GM21737 (cell line): Measurements from ENCODE around the gene CCDC141.
A peak's percentile ranks its signal among the peaks of the same experiment; 100 is the strongest.

Experiments used
- ATAC-seq: cut with Tn5 transposase; IDR thresholded peaks from one replicate; pipeline ENCODE4 v1.9.1; 2021; ENCODE audit warnings: mild to moderate bottlenecking, moderate library complexity; ENCODE audit not compliant: unreplicated experiment

The CCDC141 gene

GRCh38 chr2:178980815-178981214, 69.1 kb downstream of the CCDC141 start:
- ATAC-seq: no peak

GRCh38 chr2:178978667-178979066, 71.3 kb downstream of the CCDC141 start:
- ATAC-seq: no peak

- ATAC-seq: no peak
These were observed 73.6 kb downstream of the CCDC141 start for GRCh38 chr2:178976351-178976750.

- no peak for ATAC-seq
These were observed 87.0 kb downstream of the CCDC141 start for GRCh38 chr2:178962805-178963433.

GRCh38 chr2:178962152-178962551, 87.8 kb downstream of the CCDC141 start:
- no peak for ATAC-seq

- ATAC-seq: no peak
These were observed 95.9 kb downstream of the CCDC141 start for GRCh38 chr2:178954049-178954448.

- ATAC-seq: no peak
These were observed 98.5 kb downstream of the CCDC141 start for GRCh38 chr2:178951266-178952006.

- ATAC-seq: peak; percentile 85
These were observed 100.4 kb downstream of the CCDC141 start for GRCh38 chr2:178949584-178949983.

GRCh38 chr2:178949151-178949550, 100.8 kb downstream of the CCDC141 start:
- no peak for ATAC-seq

- no peak for ATAC-seq
These were observed 102.9 kb downstream of the CCDC141 start for GRCh38 chr2:178947006-178947405.

- no peak for ATAC-seq
These were observed 103.4 kb downstream of the CCDC141 start for GRCh38 chr2:178946494-178946893.

GRCh38 chr2:178943745-178944144, 106.2 kb downstream of the CCDC141 start:
- no peak for ATAC-seq

GRCh38 chr2:178934571-178934970, 115.4 kb downstream of the CCDC141 start:
- ATAC-seq: no peak

- ATAC-seq: no peak
These were observed 116.4 kb downstream of the CCDC141 start for GRCh38 chr2:178933493-178933892.

- no peak for ATAC-seq
These were observed 121.9 kb downstream of the CCDC141 start for GRCh38 chr2:178928077-178928476.

GRCh38 chr2:178927173-178927572, 122.8 kb downstream of the CCDC141 start:
- ATAC-seq: no peak

- ATAC-seq: no peak
These were observed 125.1 kb downstream of the CCDC141 start for GRCh38 chr2:178924817-178925216.

- no peak for ATAC-seq
These were observed 126.4 kb downstream of the CCDC141 start for GRCh38 chr2:178923546-178923945.

- ATAC-seq: no peak
These were observed 128.9 kb downstream of the CCDC141 start for GRCh38 chr2:178920916-178921513.

GRCh38 chr2:178917555-178917954, 132.4 kb downstream of the CCDC141 start:
- no peak for ATAC-seq

GRCh38 chr2:178915423-178916173, 134.3 kb downstream of the CCDC141 start:
- no peak for ATAC-seq
